IPS-20b (cell line): ENCODE data around the gene ABCG8.

Source experiments
- H3K27ac ChIP-seq: one replicate; pipeline ENCODE4 v1.5.1; 2013; ENCODE audit warnings: low read length
- H3K27me3 ChIP-seq: 2 replicates; pipeline ENCODE4 v1.6.1; 2013; ENCODE audit warnings: mild to moderate bottlenecking, low read length, inconsistent platforms; ENCODE audit not compliant: insufficient read depth
- H3K36me3 ChIP-seq: 2 replicates; pipeline ENCODE4 v1.6.1; 2013; ENCODE audit warnings: low read depth, mild to moderate bottlenecking, inconsistent platforms, low read length, moderate library complexity; ENCODE audit not compliant: insufficient read depth
- H3K4me1 ChIP-seq: 2 replicates; pipeline ENCODE4 v1.6.1; 2013; ENCODE audit warnings: mild to moderate bottlenecking, control low read depth, inconsistent platforms, low read length, moderate library complexity; ENCODE audit not compliant: insufficient read depth
- H3K4me3 ChIP-seq: 2 replicates; pipeline ENCODE4 v1.5.1; 2013; ENCODE audit warnings: mild to moderate bottlenecking, low read length, inconsistent platforms
- H3K9ac ChIP-seq: 2 replicates; pipeline ENCODE4 v1.6.1; 2013; ENCODE audit warnings: low read depth, mild to moderate bottlenecking, inconsistent platforms, low read length, moderate library complexity
- H3K9me3 ChIP-seq: 2 replicates; pipeline ENCODE4 v1.6.1; 2013; ENCODE audit warnings: mild to moderate bottlenecking, low read depth, low read length, inconsistent platforms; ENCODE audit not compliant: insufficient read depth

The ABCG8 gene

GRCh38 chr2:43831543-43832294 is 7.1 kb upstream of the ABCG8 start:
- Histone ChIP-seq H3K4me3 (peak overlapping the region; percentile 66), H3K27me3 (peaks cover 32% of the 10 kb centered on the region), H3K9ac (no peak overlapping the region)

GRCh38 chr2:43832457-43832856 is 6.3 kb upstream of the ABCG8 start:
- no peaks in the 10 kb centered on the region for H3K9me3 ChIP-seq
- H3K36me3 ChIP-seq, result no peaks in the 10 kb centered on the region

More at GRCh38 chr2:43831543-43832294, 7.1 kb upstream of the ABCG8 start:
- no peak overlapping the region for H3K27ac ChIP-seq
- no peaks in the 10 kb centered on the region for H3K36me3 ChIP-seq
- no peaks in the 10 kb centered on the region for H3K9me3 ChIP-seq
- peaks cover 5% of the 10 kb centered on the region; the same call in 1 of the 2 replicates for H3K4me1 ChIP-seq

GRCh38 chr2:43837033-43837432 is 1.7 kb upstream of the ABCG8 start:
- no peaks in the 10 kb centered on the region for H3K9me3 ChIP-seq
- peaks cover 4% of the 10 kb centered on the region; the same call in 1 of the 2 replicates for H3K4me1 ChIP-seq
- no peak overlapping the region for H3K9ac ChIP-seq
- H3K36me3 ChIP-seq, result no peaks in the 10 kb centered on the region
- peaks cover 7% of the 10 kb centered on the region for H3K27me3 ChIP-seq
- H3K4me3 ChIP-seq, result no peak overlapping the region
- no peak overlapping the region for H3K27ac ChIP-seq

More at GRCh38 chr2:43832457-43832856, 6.3 kb upstream of the ABCG8 start:
- H3K9ac ChIP-seq, result no peak overlapping the region
- H3K27ac ChIP-seq, result no peak overlapping the region
- peaks cover 5% of the 10 kb centered on the region; the same call in 1 of the 2 replicates for H3K4me1 ChIP-seq
- peaks cover 32% of the 10 kb centered on the region for H3K27me3 ChIP-seq
- peak overlapping the region; percentile 66; the same call in 1 of the 2 replicates for H3K4me3 ChIP-seq

GRCh38 chr2:43837831-43838559 is 776 bp upstream of the ABCG8 start:
- Histone ChIP-seq H3K36me3 (no peaks in the 10 kb centered on the region), H3K9me3 (no peaks in the 10 kb centered on the region), H3K27ac (no peak overlapping the region), H3K27me3 (no peaks in the 10 kb centered on the region), H3K9ac (no peak overlapping the region), H3K4me3 (no peak overlapping the region), H3K4me1 (no peaks in the 10 kb centered on the region)

- Histone ChIP-seq H3K9ac (no peak overlapping the region), H3K9me3 (no peaks in the 10 kb centered on the region), H3K4me3 (no peak overlapping the region), H3K4me1 (no peaks in the 10 kb centered on the region), H3K36me3 (no peaks in the 10 kb centered on the region), H3K27ac (no peak overlapping the region), H3K27me3 (no peaks in the 10 kb centered on the region)
These were observed 1.2 kb downstream of the ABCG8 start for GRCh38 chr2:43839776-43840564.

GRCh38 chr2:43840965-43841364 is 2.2 kb downstream of the ABCG8 start:
- H3K36me3 ChIP-seq, result no peaks in the 10 kb centered on the region
- H3K4me1 ChIP-seq, result no peaks in the 10 kb centered on the region
- H3K27me3 ChIP-seq, result no peaks in the 10 kb centered on the region
- H3K27ac ChIP-seq, result no peak overlapping the region
- no peak overlapping the region for H3K9ac ChIP-seq
- H3K4me3 ChIP-seq, result no peak overlapping the region
- H3K9me3 ChIP-seq, result no peaks in the 10 kb centered on the region

GRCh38 chr2:43841949-43842865 is 3.4 kb downstream of the ABCG8 start:
- no peaks in the 10 kb centered on the region for H3K36me3 ChIP-seq
- no peaks in the 10 kb centered on the region for H3K9me3 ChIP-seq
- no peaks in the 10 kb centered on the region for H3K4me1 ChIP-seq
- H3K27me3 ChIP-seq, result no peaks in the 10 kb centered on the region
- H3K9ac ChIP-seq, result no peak overlapping the region
- H3K4me3 ChIP-seq, result no peak overlapping the region
- H3K27ac ChIP-seq, result no peak overlapping the region

- H3K27me3 ChIP-seq, result no peaks in the 10 kb centered on the region
- no peak overlapping the region for H3K4me3 ChIP-seq
- H3K36me3 ChIP-seq, result no peaks in the 10 kb centered on the region
- H3K27ac ChIP-seq, result no peak overlapping the region
- no peaks in the 10 kb centered on the region for H3K4me1 ChIP-seq
- no peak overlapping the region for H3K9ac ChIP-seq
- no peaks in the 10 kb centered on the region for H3K9me3 ChIP-seq
These were observed 4.1 kb downstream of the ABCG8 start for GRCh38 chr2:43842866-43843226.

GRCh38 chr2:43845181-43845580 is 6.4 kb downstream of the ABCG8 start:
- no peaks in the 10 kb centered on the region for H3K27me3 ChIP-seq
- no peak overlapping the region for H3K27ac ChIP-seq
- H3K36me3 ChIP-seq, result no peaks in the 10 kb centered on the region
- H3K4me1 ChIP-seq, result no peaks in the 10 kb centered on the region
- H3K9me3 ChIP-seq, result no peaks in the 10 kb centered on the region
- H3K4me3 ChIP-seq, result no peak overlapping the region
- no peak overlapping the region for H3K9ac ChIP-seq

GRCh38 chr2:43846140-43846793 is 7.5 kb downstream of the ABCG8 start:
- no peaks in the 10 kb centered on the region for H3K36me3 ChIP-seq
- H3K27me3 ChIP-seq, result no peaks in the 10 kb centered on the region
- no peak overlapping the region for H3K4me3 ChIP-seq
- H3K4me1 ChIP-seq, result no peaks in the 10 kb centered on the region
- no peaks in the 10 kb centered on the region for H3K9me3 ChIP-seq
- H3K9ac ChIP-seq, result no peak overlapping the region
- no peak overlapping the region for H3K27ac ChIP-seq
